Fibroblast of pulmonary artery (primary cell): ENCODE results near the gene SLC25A19.

Experiments
- DNase-seq: peaks from one replicate; pipeline ENCODE4 v3.0.0-alpha.2; 2010; ENCODE audit warnings: low read depth
- H3K4me3 ChIP-seq: replicated peaks from 2 replicates; pipeline ENCODE4 v1.5.1; 2011; ENCODE audit warnings: low read depth, mild to moderate bottlenecking, control low read depth, low read length, moderate library complexity
- CTCF ChIP-seq: IDR thresholded peaks from 2 replicates; pipeline ENCODE4 v1.5.1; 2011; ENCODE audit warnings: mild to moderate bottlenecking, control low read depth, low read length, inconsistent platforms; ENCODE audit errors: missing control alignments

Gene SLC25A19

GRCh38 chr17:75232786-75233185 lies 56.4 kb downstream of the SLC25A19 start:
- no peak for DNase-seq
- no peak for TF ChIP-seq CTCF
- no peak overlapping the region for H3K4me3 ChIP-seq

- no peak for DNase-seq
- TF ChIP-seq CTCF, result no peak
- no peak overlapping the region for H3K4me3 ChIP-seq
Measured at GRCh38 chr17:75231741-75232464, 57.3 kb downstream of the SLC25A19 start.

GRCh38 chr17:75231071-75231470 lies 58.2 kb downstream of the SLC25A19 start:
- DNase-seq, result no peak
- no peak for TF ChIP-seq CTCF
- H3K4me3 ChIP-seq, result no peak overlapping the region

- no peak for DNase-seq
- H3K4me3 ChIP-seq, result no peak overlapping the region
- TF ChIP-seq CTCF, result no peak
Measured at GRCh38 chr17:75228847-75229246, 60.4 kb downstream of the SLC25A19 start.

GRCh38 chr17:75228305-75228704 lies 60.9 kb downstream of the SLC25A19 start:
- no peak overlapping the region for H3K4me3 ChIP-seq
- peak; percentile 42 for DNase-seq
- no peak for TF ChIP-seq CTCF

GRCh38 chr17:75227729-75228128 lies 61.5 kb downstream of the SLC25A19 start:
- no peak overlapping the region for H3K4me3 ChIP-seq
- no peak for DNase-seq
- no peak for TF ChIP-seq CTCF

GRCh38 chr17:75225016-75225415 lies 64.2 kb downstream of the SLC25A19 start:
- no peak for TF ChIP-seq CTCF
- DNase-seq, result no peak
- no peak overlapping the region for H3K4me3 ChIP-seq
